B cell (primary cell): ENCODE results near the gene IPO4. TPM values are rescaled to one million over a fixed set of nuclear protein-coding genes. Genes with fewer than 3 reads are reported as not detected.

Experiments
- ATAC-seq: fragments of 200-7000 bp; cut with Tn5 transposase; one replicate; pipeline ENCODE4 v1.10.0; 2021; ENCODE audit warnings: low read depth, mild to moderate bottlenecking, moderate number of reproducible peaks, moderate library complexity
- CTCF ChIA-PET: fragments of 350-600 bp; sonication (Branson Sonifier 250); formaldehyde crosslinking; loops from one replicate; lab custom pipeline; 2021; ENCODE audit warnings: antibody characterized with exemption, inconsistent platforms; lab: Charles Lee
- POLR2A ChIA-PET: fragments of 350-600 bp; sonication (Branson Sonifier 250); formaldehyde crosslinking; loops from one replicate; lab custom pipeline; 2021; ENCODE audit warnings: antibody characterized with exemption; lab: Charles Lee
- DNase-seq: peaks from one replicate; pipeline ENCODE4 v3.0.0; 2013
- H2AFZ ChIP-seq: 2 replicates; pipeline ENCODE4 v1.6.1; 2012; ENCODE audit warnings: mild to moderate bottlenecking, low read depth, low read length; ENCODE audit not compliant: insufficient read depth, poor library complexity, severe bottlenecking
- H3K27ac ChIP-seq, 2 donors: 1 replicate in 1 of 2; 2 replicates in 1 of 2; pipeline ENCODE4 v1.5.1; 2012 to 2013; ENCODE audit warnings: low read length in 2 of 2, mild to moderate bottlenecking in 2 of 2, moderate library complexity in 1 of 2
- H3K27me3 ChIP-seq, 4 experiments: fragments of 200-600 bp in 1 of 4; sonication (generic) in 1 of 4; replicated peaks in 1 of 4; 1 replicate in 2 of 4; 2 replicates in 2 of 4; pipeline versions ENCODE4 v1.6.1 to v1.7.0; 2013 to 2016; ENCODE audit warnings: low read length in 3 of 4, mild to moderate bottlenecking in 2 of 4, mixed read lengths in 1 of 4, moderate library complexity in 1 of 4; ENCODE audit not compliant: insufficient read depth in 4 of 4, control insufficient read depth in 3 of 4; ENCODE audit errors: control extremely low read depth in 1 of 4
- H3K36me3 ChIP-seq, 2 experiments: replicated peaks in 1 of 2; 1 replicate in 1 of 2; 2 replicates in 1 of 2; pipeline versions ENCODE4 v1.6.1 to v1.7.1; 2013; ENCODE audit warnings: low read length in 1 of 2; ENCODE audit not compliant: insufficient read depth in 2 of 2, control insufficient read depth in 1 of 2; ENCODE audit errors: control extremely low read depth in 1 of 2, extremely low read depth in 1 of 2
- H3K4me1 ChIP-seq, 2 donors: fragments of 200-600 bp in 1 of 2; sonication (generic) in 1 of 2; 1 replicate in 1 of 2; 2 replicates in 1 of 2; pipeline versions ENCODE4 v1.5.1 to v1.6.1; 2013 to 2017; ENCODE audit warnings: low read length in 2 of 2; ENCODE audit not compliant: control insufficient read depth in 2 of 2, insufficient read depth in 2 of 2
- H3K4me2 ChIP-seq: replicated peaks from 2 replicates; pipeline ENCODE3; 2012; ENCODE audit warnings: mild to moderate bottlenecking, low read depth, low read length; ENCODE audit not compliant: poor library complexity, severe bottlenecking
- H3K4me3 ChIP-seq, 5 experiments: fragments of 200-600 bp in 1 of 5; sonication (generic) in 1 of 5; 1 replicate in 3 of 5; 2 replicates in 2 of 5; pipeline versions ENCODE4 v1.5.1 to v1.7.0; 2011 to 2016; ENCODE audit warnings: low read length in 4 of 5, mild to moderate bottlenecking in 4 of 5, low read depth in 2 of 5, control low read depth in 1 of 5, moderate library complexity in 1 of 5; ENCODE audit not compliant: insufficient read depth in 1 of 5; ENCODE audit errors: control extremely low read depth in 1 of 5, extremely low read depth in 1 of 5
- H3K79me2 ChIP-seq: fragments of 200-600 bp; sonication (generic); one replicate; pipeline ENCODE4 v1.6.0; 2016; ENCODE audit warnings: low read length; ENCODE audit not compliant: control insufficient read depth, insufficient read depth
- H3K9ac ChIP-seq: fragments of 200-600 bp; sonication (generic); 2 replicates; pipeline ENCODE4 v1.6.1; 2017; ENCODE audit warnings: mild to moderate bottlenecking, low read length, moderate library complexity
- H3K9me3 ChIP-seq, 3 donors: one replicate each; pipeline versions ENCODE4 v1.6.1 to v1.7.1; 2013; ENCODE audit warnings: low read length in 2 of 3; ENCODE audit not compliant: control insufficient read depth in 2 of 3, insufficient read depth in 1 of 3; ENCODE audit errors: control extremely low read depth in 1 of 3
- H4K20me1 ChIP-seq: 2 replicates; pipeline ENCODE4 v1.6.0; 2012; ENCODE audit warnings: mild to moderate bottlenecking, low read length; ENCODE audit not compliant: insufficient read depth, control insufficient read depth, poor library complexity, severe bottlenecking
- H3K27ac Mint-ChIP-seq: one replicate; pipeline ENCODE4 v1.8.0; 2021; ENCODE audit warnings: mixed read lengths
- H3K27me3 Mint-ChIP-seq: one replicate; pipeline ENCODE4 v1.8.0; 2021; ENCODE audit warnings: mixed read lengths
- H3K4me1 Mint-ChIP-seq: one replicate; pipeline ENCODE4 v1.8.0; 2021; ENCODE audit warnings: mixed read lengths
- H3K4me3 Mint-ChIP-seq: one replicate; pipeline ENCODE4 v1.8.0; 2021; ENCODE audit warnings: mixed read lengths
- H3K9me3 Mint-ChIP-seq: one replicate; pipeline ENCODE4 v1.8.0; 2022; ENCODE audit warnings: mixed read lengths; ENCODE audit not compliant: insufficient read depth
- CTCF ChIP-seq: fragments of 200-600 bp; IDR thresholded peaks from one replicate; pipeline ENCODE4 v1.8.0; 2022; ENCODE audit warnings: antibody characterized with exemption, mild to moderate bottlenecking
- EZH2 ChIP-seq: IDR thresholded peaks from 2 replicates; pipeline ENCODE4 v1.6.1; 2012; ENCODE audit warnings: borderline replicate concordance, low read depth, mild to moderate bottlenecking, moderate library complexity, low read length; ENCODE audit not compliant: insufficient read depth, poor library complexity, severe bottlenecking
- WGBS: methylation state at CpG from one replicate; pipeline ENCODE4 v1.1.5; 2013; ENCODE audit warnings: missing lambda C conversion rate; ENCODE audit not compliant: insufficient coverage; 5-methylcytosine and 5-hydroxymethylcytosine counted together
- intact Hi-C: fragments of 100-400 bp; cut with micrococcal nuclease; formaldehyde crosslinking; loops from one replicate; pipeline ENCODE4 v1.10.0; 2022
- polyA plus RNA-seq: library from polyadenylated mRNA; depleted of rRNA; stranded (reverse); fragments of >200 nt; gene quantifications from 2 replicates; pipeline ENCODE4 v1.2.3, GENCODE V29; 2012
- total RNA-seq, 2 donors: library from RNA; stranded (reverse); fragments of 120-200 nt in 1 of 2; gene quantifications; 1 replicate in 1 of 2; 2 replicates in 1 of 2; pipeline versions ENCODE4 v1.2.3 to v1.2.4, GENCODE V29; 2013 to 2022

Gene IPO4
- total and polyA plus RNA-seq, 2 donors (not counting 1 experiment from before 2014, with no cell fraction given) = 28.3 to 35.0 TPM

DNA sequence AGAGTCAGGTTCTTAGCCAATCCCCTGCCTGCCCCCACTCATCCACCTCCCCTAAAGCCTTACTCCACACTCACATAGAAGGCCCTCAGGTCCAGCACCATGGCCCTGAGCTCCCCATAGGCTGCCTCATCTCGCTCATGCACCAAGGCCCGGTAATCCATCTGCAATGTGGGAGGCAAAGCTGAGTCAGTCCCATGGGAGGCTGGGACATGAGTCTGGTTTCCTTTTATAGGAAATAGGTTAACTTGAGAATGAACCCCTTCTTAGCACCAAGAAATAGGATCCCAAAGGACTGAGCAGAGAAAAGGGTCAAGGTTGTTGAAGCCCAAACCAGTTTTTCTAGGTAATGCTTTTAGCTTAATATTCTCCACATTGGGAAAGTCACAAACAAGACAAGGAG, 45.1 kb downstream of the IPO4 start:
- peak overlapping the region; percentile 37 for H3K27ac Mint-ChIP-seq

More for the DNA sequence above, 45.1 kb downstream of the IPO4 start:
- H3K4me3 Mint-ChIP-seq = peak overlapping the region; percentile 66
- peaks cover 24% of the 10 kb centered on the region for H4K20me1 ChIP-seq
- H3K27ac ChIP-seq = no peak overlapping the region
- H3K27me3 Mint-ChIP-seq = no peaks in the 10 kb centered on the region
- DNase-seq (no peak), ATAC-seq (no peak)
- no peak overlapping the region for H3K4me2 ChIP-seq
- no peaks in the 10 kb centered on the region for H3K9me3 Mint-ChIP-seq
- ChIA-PET CTCF (interaction anchor here (1.4 to 6.2 kb wide), 3 partner anchors 17 to 33 kb away, joined by 6 to 62 read pairs (median 8); partner anchors contain the start of genes DCAF11, IRF9 and NRL), POLR2A (interaction anchor here (0.5 kb wide), 1 partner anchor 72 kb away, joined by 7 read pairs; no protein-coding TSS in a partner anchor)
- intact Hi-C loops = loop anchor here (5.0 to 10.0 kb wide), 3 partner anchors 131 to 1049 kb away; partner anchors contain the start of genes ACIN1, C14orf119, NFATC4 and RABGGTA
- no peak overlapping the region for H3K9ac ChIP-seq
- H3K27me3 ChIP-seq = no peaks in the 10 kb centered on the region
- TF ChIP-seq CTCF (no peak), EZH2 (no peak)
- no peaks in the 10 kb centered on the region for H3K9me3 ChIP-seq
- H3K4me1 Mint-ChIP-seq = peaks cover 64% of the 10 kb centered on the region
- peaks cover 69% of the 10 kb centered on the region for H3K79me2 ChIP-seq
- no CpG with 5 or more reads among the region's 2 CpGs for WGBS
- peaks cover 0 to 39% of the 10 kb centered on the region in 2 experiments for H3K36me3 ChIP-seq
- H2AFZ ChIP-seq = no peak overlapping the region
- peaks cover 28 to 45% of the 10 kb centered on the region in 2 donors for H3K4me1 ChIP-seq
- H3K4me3 ChIP-seq = no peak overlapping the region
